Measurements from ENCODE around the gene SLC35A1.

Gene SLC35A1

DNA sequence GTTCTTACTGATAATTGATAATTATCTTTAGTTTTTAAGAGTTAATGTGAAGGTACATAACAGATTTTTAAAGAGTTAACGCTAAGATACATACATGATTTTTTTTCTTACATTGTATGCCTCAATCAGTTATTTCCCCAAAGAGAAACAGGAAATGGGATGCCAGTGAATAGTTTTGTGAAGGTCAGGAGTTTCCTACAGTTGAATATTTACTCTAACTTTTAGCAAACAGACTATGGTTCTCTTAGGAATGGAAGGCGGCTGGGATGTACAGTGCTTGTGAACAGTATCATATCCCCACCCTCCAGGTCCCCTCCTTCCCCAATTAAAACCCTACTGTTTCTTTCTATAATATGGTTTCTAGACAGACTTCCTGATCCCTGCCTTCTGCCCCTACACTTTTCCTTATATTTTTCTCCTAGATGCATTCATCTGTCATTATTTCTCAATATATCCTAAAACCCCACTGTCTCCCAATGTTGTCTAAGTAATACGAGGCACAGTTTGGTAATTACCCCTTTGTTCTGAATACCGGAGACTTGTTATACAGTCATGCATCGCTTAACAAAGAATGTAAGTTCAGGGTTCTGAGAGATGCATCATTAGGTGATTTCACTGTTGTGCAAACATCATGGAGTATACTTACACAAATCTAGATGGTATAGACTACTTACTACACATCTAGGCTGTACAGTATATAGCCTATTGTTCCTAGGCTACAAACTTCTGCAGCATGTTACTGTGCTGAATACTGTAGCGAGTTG, 29.2 kb downstream of the SLC35A1 start:
- H3K36me3 ChIP-seq: peaks cover 59% of the 10 kb centered on the region
- no peaks in the 10 kb centered on the region for H3K4me1 ChIP-seq (ENCODE audit: control insufficient read depth in 1 of 2, insufficient read depth in 1 of 2, low read depth in 1 of 2, low read length in 1 of 2)
- H3K9me3 ChIP-seq: no peaks in the 10 kb centered on the region
- TF ChIP-seq, protein P1, sequence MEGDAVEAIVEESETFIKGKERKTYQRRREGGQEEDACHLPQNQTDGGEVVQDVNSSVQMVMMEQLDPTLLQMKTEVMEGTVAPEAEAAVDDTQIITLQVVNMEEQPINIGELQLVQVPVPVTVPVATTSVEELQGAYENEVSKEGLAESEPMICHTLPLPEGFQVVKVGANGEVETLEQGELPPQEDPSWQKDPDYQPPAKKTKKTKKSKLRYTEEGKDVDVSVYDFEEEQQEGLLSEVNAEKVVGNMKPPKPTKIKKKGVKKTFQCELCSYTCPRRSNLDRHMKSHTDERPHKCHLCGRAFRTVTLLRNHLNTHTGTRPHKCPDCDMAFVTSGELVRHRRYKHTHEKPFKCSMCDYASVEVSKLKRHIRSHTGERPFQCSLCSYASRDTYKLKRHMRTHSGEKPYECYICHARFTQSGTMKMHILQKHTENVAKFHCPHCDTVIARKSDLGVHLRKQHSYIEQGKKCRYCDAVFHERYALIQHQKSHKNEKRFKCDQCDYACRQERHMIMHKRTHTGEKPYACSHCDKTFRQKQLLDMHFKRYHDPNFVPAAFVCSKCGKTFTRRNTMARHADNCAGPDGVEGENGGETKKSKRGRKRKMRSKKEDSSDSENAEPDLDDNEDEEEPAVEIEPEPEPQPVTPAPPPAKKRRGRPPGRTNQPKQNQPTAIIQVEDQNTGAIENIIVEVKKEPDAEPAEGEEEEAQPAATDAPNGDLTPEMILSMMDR (IDR thresholded peaks at IDR 0.05): no peak
- H3K27me3 ChIP-seq: no peaks in the 10 kb centered on the region
- no peak overlapping the region for H3K27ac ChIP-seq
- no peak overlapping the region for H3K4me3 ChIP-seq (ENCODE audit: low read depth in 1 of 2, low read length in 1 of 2)

DNA sequence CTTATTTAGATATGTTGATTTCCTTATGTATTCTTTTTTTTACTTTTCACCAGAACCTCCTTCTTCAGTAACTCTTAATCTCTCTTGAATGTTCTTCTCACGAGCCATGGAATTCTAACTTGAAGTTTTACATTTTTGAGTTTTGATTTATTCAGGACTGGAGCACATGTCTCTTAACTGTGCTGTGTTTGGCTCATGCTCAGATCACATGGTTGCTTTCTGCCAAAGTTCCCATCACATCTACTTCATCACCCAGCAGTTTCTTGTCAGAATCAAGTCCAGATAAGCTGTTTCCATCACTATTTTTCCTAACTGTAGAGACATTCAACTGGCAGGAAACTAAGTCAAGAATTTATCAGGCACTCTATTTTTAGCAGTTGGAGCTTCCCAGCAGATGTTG, 31.7 kb downstream of the SLC35A1 start:
- TF ChIP-seq, protein P1 (IDR thresholded peaks at IDR 0.05): no peak
- H3K4me1 ChIP-seq (ENCODE audit: control insufficient read depth in 1 of 2, insufficient read depth in 1 of 2, low read depth in 1 of 2, low read length in 1 of 2): no peaks in the 10 kb centered on the region
- H3K27ac ChIP-seq: no peak overlapping the region
- no peaks in the 10 kb centered on the region for H3K9me3 ChIP-seq
- H3K36me3 ChIP-seq: peaks cover 83% of the 10 kb centered on the region
- no peaks in the 10 kb centered on the region for H3K27me3 ChIP-seq
- no peak overlapping the region for H3K4me3 ChIP-seq (ENCODE audit: low read depth in 1 of 2, low read length in 1 of 2)

DNA sequence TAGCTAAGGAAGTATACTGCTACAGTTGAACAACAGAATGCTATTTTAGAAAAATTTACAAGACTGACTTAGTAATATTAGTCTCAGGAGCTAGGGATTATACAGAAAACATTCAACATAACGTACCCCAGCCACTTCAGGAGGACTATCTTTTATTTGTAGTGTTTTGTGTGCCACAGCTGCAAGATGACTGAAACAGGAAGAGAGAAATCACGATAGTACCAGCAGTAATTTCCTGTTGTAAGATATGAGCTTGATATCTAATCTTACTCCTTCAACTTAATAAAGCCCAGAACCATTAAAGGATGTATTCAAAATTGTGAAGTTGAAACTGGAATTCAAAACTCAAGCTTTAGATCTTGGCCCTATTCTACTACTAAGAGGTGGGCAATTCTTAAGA, 42.1 kb downstream of the SLC35A1 start:
- Histone ChIP-seq H3K27me3 (no peaks in the 10 kb centered on the region), H3K9me3 (no peaks in the 10 kb centered on the region), H3K36me3 (peaks cover 94% of the 10 kb centered on the region), H3K4me1 (ENCODE audit: control insufficient read depth in 1 of 2, insufficient read depth in 1 of 2, low read depth in 1 of 2, low read length in 1 of 2) (no peaks in the 10 kb centered on the region), H3K27ac (no peak overlapping the region), H3K4me3 (ENCODE audit: low read depth in 1 of 2, low read length in 1 of 2) (no peak overlapping the region)
- TF ChIP-seq, protein P1 (IDR thresholded peaks at IDR 0.05): no peak

DNA sequence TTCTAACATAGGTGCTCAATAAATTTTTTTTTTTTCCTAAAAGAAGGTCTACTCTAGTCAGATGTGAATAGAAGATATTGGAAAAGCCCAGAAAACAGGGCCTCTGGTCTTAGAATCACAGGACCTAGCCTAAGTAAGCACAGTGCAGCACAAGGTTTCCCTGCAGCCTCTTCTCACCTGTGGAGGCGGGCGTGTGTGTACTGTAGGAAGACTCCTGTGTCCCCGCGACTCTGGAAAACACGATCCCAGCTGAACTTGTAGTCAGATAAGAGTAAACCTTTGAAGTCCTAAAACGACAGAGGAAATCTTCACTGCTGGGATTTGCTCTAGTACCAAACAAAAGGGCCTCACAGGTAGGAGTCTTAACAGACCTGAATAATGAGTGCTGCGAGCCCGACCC, 45.7 kb downstream of the SLC35A1 start:
- TF ChIP-seq, protein P1 (IDR thresholded peaks at IDR 0.05): no peak
- Histone ChIP-seq H3K27ac (no peak overlapping the region), H3K9me3 (no peaks in the 10 kb centered on the region), H3K4me1 (ENCODE audit: control insufficient read depth in 1 of 2, insufficient read depth in 1 of 2, low read depth in 1 of 2, low read length in 1 of 2) (no peaks in the 10 kb centered on the region), H3K36me3 (peaks cover 83% of the 10 kb centered on the region), H3K27me3 (no peaks in the 10 kb centered on the region), H3K4me3 (ENCODE audit: low read depth in 1 of 2, low read length in 1 of 2) (no peak overlapping the region)

DNA sequence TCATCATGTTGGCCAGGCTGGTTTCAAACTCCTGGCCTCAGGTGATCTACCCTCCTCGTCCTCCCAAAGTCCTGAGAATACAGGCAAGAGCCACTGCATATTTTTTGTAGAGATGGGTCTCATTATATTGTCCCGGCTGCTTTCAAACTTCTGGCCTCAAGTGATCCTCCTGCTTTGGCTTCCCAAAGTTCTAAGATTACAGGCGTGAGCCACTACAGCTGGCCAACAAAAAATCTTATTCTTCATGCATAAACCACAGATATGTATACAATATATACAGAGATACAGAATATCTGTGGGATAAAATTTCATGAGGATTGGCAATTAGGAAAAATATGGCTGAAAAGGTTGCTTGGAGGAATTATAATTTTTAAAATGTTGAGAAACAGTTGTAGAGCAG, 49.9 kb downstream of the SLC35A1 start:
- TF ChIP-seq, protein P1 (IDR thresholded peaks at IDR 0.05): no peak
- no peaks in the 10 kb centered on the region for H3K9me3 ChIP-seq
- H3K27ac ChIP-seq: no peak overlapping the region
- H3K36me3 ChIP-seq: peaks cover 54% of the 10 kb centered on the region
- H3K4me3 ChIP-seq (ENCODE audit: low read depth in 1 of 2, low read length in 1 of 2): no peak overlapping the region
- peaks cover 0 to 5% of the 10 kb centered on the region in 2 experiments for H3K4me1 ChIP-seq (ENCODE audit: control insufficient read depth in 1 of 2, insufficient read depth in 1 of 2, low read depth in 1 of 2, low read length in 1 of 2)
- no peaks in the 10 kb centered on the region for H3K27me3 ChIP-seq
